PC-9 (cell line): ENCODE measurements around the gene ZFAND3. TPM values are rescaled to one million over a fixed set of nuclear protein-coding genes. Genes with fewer than 3 reads are reported as not detected.

Experiments used
- BruUV-seq: library from RNA; stranded (reverse); fragments of 400-500 nt; replicated peaks from 2 replicates; lab custom pipeline; 2021; lab: Mats Ljungman, UMichigan
- CTCF ChIA-PET: fragments of 300-600 bp; sonication (Branson Sonifier 250); formaldehyde crosslinking; loops from one replicate; lab custom pipeline; 2022; ENCODE audit warnings: antibody characterized with exemption; lab: Charles Lee
- POLR2A ChIA-PET: fragments of 300-600 bp; sonication (Branson Sonifier 250); formaldehyde crosslinking; loops from one replicate; lab custom pipeline; 2022; ENCODE audit warnings: antibody characterized with exemption; ENCODE audit not compliant: unreplicated experiment; lab: Charles Lee
- DNase-seq, 2 experiments: peaks; one replicate each; pipeline versions ENCODE4 v3.0.0 to v3.0.0-alpha.2; 2015 to 2022; ENCODE audit warnings: mixed read lengths in 1 of 2
- H2AFZ ChIP-seq: fragments of 200-600 bp; sonication (generic); 2 replicates; pipeline ENCODE4 v1.8.1; 2017; ENCODE audit warnings: antibody characterized with exemption
- H3F3A ChIP-seq: fragments of 200-600 bp; sonication (generic); 2 replicates; pipeline ENCODE4 v1.8.1; 2017; ENCODE audit warnings: antibody characterized with exemption, mild to moderate bottlenecking, low read depth; ENCODE audit not compliant: insufficient read depth
- H3K27ac ChIP-seq: fragments of 200-600 bp; sonication (generic); 2 replicates; pipeline ENCODE4 v1.6.1; 2016; ENCODE audit warnings: mixed run types
- H3K27me3 ChIP-seq: fragments of 200-600 bp; sonication (generic); 2 replicates; pipeline ENCODE4 v1.6.1; 2016; ENCODE audit warnings: low read depth, mixed run types; ENCODE audit not compliant: insufficient read depth
- H3K36me3 ChIP-seq: fragments of 200-600 bp; sonication (generic); 2 replicates; pipeline ENCODE4 v1.6.1; 2016; ENCODE audit warnings: low read depth, mixed run types
- H3K4me1 ChIP-seq: fragments of 200-600 bp; sonication (generic); replicated peaks from 2 replicates; pipeline ENCODE4 v1.6.1; 2016; ENCODE audit warnings: mixed run types; ENCODE audit not compliant: insufficient read depth
- H3K4me2 ChIP-seq: fragments of 200-600 bp; sonication (generic); 2 replicates; pipeline ENCODE4 v1.6.1; 2017; ENCODE audit warnings: mixed run types
- H3K4me3 ChIP-seq: fragments of 200-600 bp; sonication (generic); 2 replicates; pipeline ENCODE4 v1.6.1; 2016; ENCODE audit warnings: mixed run types
- H3K79me2 ChIP-seq: fragments of 200-600 bp; sonication (generic); 2 replicates; pipeline ENCODE4 v1.6.1; 2017; ENCODE audit warnings: low read depth, mixed run types
- H3K9me2 ChIP-seq: fragments of 200-600 bp; sonication (generic); 2 replicates; pipeline ENCODE4 v1.8.1; 2017; ENCODE audit warnings: mild to moderate bottlenecking; ENCODE audit not compliant: insufficient read depth
- H3K9me3 ChIP-seq: fragments of 200-600 bp; sonication (generic); 2 replicates; pipeline ENCODE4 v1.8.1; 2016; ENCODE audit warnings: low read depth; ENCODE audit not compliant: insufficient read depth
- H4K20me1 ChIP-seq: fragments of 200-600 bp; sonication (generic); 2 replicates; pipeline ENCODE4 v1.8.1; 2017; ENCODE audit not compliant: insufficient read depth
- CTCF ChIP-seq: fragments of 200-600 bp; sonication (generic); conservative IDR thresholded peaks from 2 replicates; pipeline ENCODE4 v1.6.1; 2017; ENCODE audit warnings: mixed run types, antibody characterized with exemption, mild to moderate bottlenecking, moderate library complexity
- EZH2 ChIP-seq: fragments of 200-600 bp; sonication (generic); IDR thresholded peaks from 2 replicates; pipeline ENCODE4 v1.8.0; 2017; ENCODE audit warnings: antibody characterized with exemption, low read depth
- intact Hi-C: fragments of 100-400 bp; cut with micrococcal nuclease; formaldehyde crosslinking; loops from one replicate; pipeline ENCODE4 v1.10.0; 2022; ENCODE audit not compliant: unreplicated experiment
- total RNA-seq: library from RNA; stranded (reverse); gene quantifications from 2 replicates; pipeline ENCODE4 v1.2.3, GENCODE V29; 2021

The ZFAND3 gene
- total RNA-seq, 1 experiment from 2014 or later = 46.8 TPM

GRCh38 chr6:38194589-38194988 lies 375.1 kb downstream of the ZFAND3 start:
- Histone ChIP-seq H2AFZ (no peak overlapping the region), H3K4me2 (no peak overlapping the region), H3K27ac (no peak overlapping the region), H3F3A (no peaks in the 10 kb centered on the region), H3K36me3 (no peaks in the 10 kb centered on the region), H3K9me3 (no peaks in the 10 kb centered on the region), H4K20me1 (no peaks in the 10 kb centered on the region; the same call in 1 of the 2 replicates), H3K4me3 (no peak overlapping the region), H3K79me2 (no peaks in the 10 kb centered on the region), H3K4me1 (no peaks in the 10 kb centered on the region), H3K27me3 (no peaks in the 10 kb centered on the region), H3K9me2 (no peaks in the 10 kb centered on the region)
- no peak for DNase-seq
- no TSS peak for BruUV-seq
- TF ChIP-seq CTCF = no peak
- CTCF ChIA-PET = no interaction called here
- POLR2A ChIA-PET = no interaction called here
- intact Hi-C loops = no loop called here

- TF ChIP-seq EZH2 (no peak), CTCF (no peak)
- Histone ChIP-seq H3K27ac (no peak overlapping the region), H4K20me1 (no peaks in the 10 kb centered on the region; the same call in 1 of the 2 replicates), H3K36me3 (no peaks in the 10 kb centered on the region), H3K27me3 (no peaks in the 10 kb centered on the region), H3K79me2 (no peaks in the 10 kb centered on the region), H3K9me2 (no peaks in the 10 kb centered on the region), H3K9me3 (no peaks in the 10 kb centered on the region), H3K4me3 (no peak overlapping the region), H3K4me2 (no peak overlapping the region), H2AFZ (no peak overlapping the region), H3F3A (no peaks in the 10 kb centered on the region), H3K4me1 (no peaks in the 10 kb centered on the region)
- no TSS peak for BruUV-seq
- intact Hi-C loops = no loop called here
- ChIA-PET POLR2A (no interaction called here), CTCF (no interaction called here)
- DNase-seq = no peak
Observed at GRCh38 chr6:38195113-38195635, 375.6 kb downstream of the ZFAND3 start.

- Histone ChIP-seq H3F3A (no peaks in the 10 kb centered on the region), H3K36me3 (no peaks in the 10 kb centered on the region), H3K27ac (no peak overlapping the region), H3K9me3 (no peaks in the 10 kb centered on the region), H3K27me3 (no peaks in the 10 kb centered on the region), H3K9me2 (no peaks in the 10 kb centered on the region; the same call in 1 of the 2 replicates), H4K20me1 (no peaks in the 10 kb centered on the region; the same call in 1 of the 2 replicates), H3K4me1 (no peaks in the 10 kb centered on the region), H2AFZ (no peak overlapping the region), H3K4me3 (no peak overlapping the region), H3K79me2 (no peaks in the 10 kb centered on the region), H3K4me2 (no peak overlapping the region)
- no peak for DNase-seq
- ChIA-PET POLR2A (no interaction called here), CTCF (no interaction called here)
- BruUV-seq = no TSS peak
- intact Hi-C loops = no loop called here
- TF ChIP-seq CTCF = no peak
- no peak for TF ChIP-seq EZH2
Observed at GRCh38 chr6:38198219-38198618, 378.7 kb downstream of the ZFAND3 start.

Other genes starting within 250 kb of the ZFAND3 start
- 17.8 and 28.7 TPM in 2 replicates for gene MDGA1, start 121.8 kb upstream of the ZFAND3 start, total RNA-seq